Measurements from ENCODE around the gene C2orf72.

GRCh38 chr2:231032575-231033140, 4.7 kb upstream of the C2orf72 start:
- no peak for TF ChIP-seq CTCF (conservative IDR thresholded peaks at IDR 0.05 in 1 of 2, IDR thresholded peaks at IDR 0.05 in 1 of 2; ENCODE audit: low read depth in 1 of 2, low read length in 2 of 2)
- TF ChIP-seq EZH2 (IDR thresholded peaks at IDR 0.05; ENCODE audit: low read length, missing control alignments) = no peak

Measured in fibroblast of lung (primary cell).